H1 (cell line): ENCODE results near the gene WFIKKN1.

Experiments used
- ATF2 ChIP-seq: IDR thresholded peaks from 2 replicates; pipeline ENCODE4 v1.6.1; 2012; ENCODE audit warnings: low read length, inconsistent platforms
- CHD2 ChIP-seq: IDR thresholded peaks from 2 replicates; pipeline ENCODE4 v1.6.1; 2012; ENCODE audit warnings: low read length, improper control_type of control experiment
- CREB1 ChIP-seq: IDR thresholded peaks from 2 replicates; pipeline ENCODE4 v1.6.1; 2012; ENCODE audit warnings: inconsistent platforms
- CTCF ChIP-seq, 3 experiments: IDR thresholded peaks; 1 replicate in 2 of 3; 2 replicates in 1 of 3; pipeline versions ENCODE4 v1.5.1 to v1.6.1; 2011; ENCODE audit warnings: low read length in 3 of 3, mild to moderate bottlenecking in 3 of 3, inconsistent platforms in 2 of 3, low read depth in 1 of 3, moderate library complexity in 1 of 3; ENCODE audit not compliant: insufficient read depth in 1 of 3; ENCODE audit errors: control extremely low read depth in 1 of 3
- EP300 ChIP-seq, 2 experiments: IDR thresholded peaks; 1 replicate in 1 of 2; 2 replicates in 1 of 2; pipeline ENCODE4 v1.6.1; 2011 to 2012; ENCODE audit warnings: low read depth in 2 of 2, low read length in 2 of 2, mild to moderate bottlenecking in 2 of 2, borderline replicate concordance in 1 of 2, inconsistent platforms in 1 of 2, moderate library complexity in 1 of 2
- HDAC2 ChIP-seq, 2 experiments: fragments of 300-600 bp in 1 of 2; sonication (generic) in 1 of 2; IDR thresholded peaks; 2 replicates each; pipeline ENCODE4 v1.6.1; 2011 to 2012; ENCODE audit warnings: low read depth in 2 of 2, low read length in 2 of 2, mild to moderate bottlenecking in 2 of 2, moderate library complexity in 2 of 2, borderline replicate concordance in 1 of 2, inconsistent platforms in 1 of 2
- KDM1A ChIP-seq: fragments of 200-600, 300-600 bp; sonication (generic); IDR thresholded peaks from 2 replicates; pipeline ENCODE4 v1.7.1; 2016; ENCODE audit warnings: mild to moderate bottlenecking, low read length, borderline replicate concordance
- MAX ChIP-seq: IDR thresholded peaks from 2 replicates; pipeline ENCODE4 v1.6.1; 2012; ENCODE audit warnings: inconsistent platforms
- POLR2A ChIP-seq, 2 experiments: IDR thresholded peaks; 1 replicate in 1 of 2; 2 replicates in 1 of 2; pipeline ENCODE4 v1.6.1; 2011; ENCODE audit warnings: low read depth in 2 of 2, low read length in 2 of 2, mild to moderate bottlenecking in 2 of 2; ENCODE audit errors: control extremely low read depth in 1 of 2
- POLR2AphosphoS5 ChIP-seq: IDR thresholded peaks from 2 replicates; pipeline ENCODE4 v1.6.1; 2011; ENCODE audit warnings: low read depth, low read length
- ZNF274 ChIP-seq: IDR thresholded peaks from 2 replicates; pipeline ENCODE4 v1.7.0; 2012; ENCODE audit warnings: low read length, borderline replicate concordance; ENCODE audit errors: extremely low read depth

- TF ChIP-seq HDAC2 (IDR thresholded peaks at IDR 0.05; ENCODE audit: borderline replicate concordance in 1 of 2, low read depth in 2 of 2, low read length in 2 of 2) (no peak), CHD2 (no peak), KDM1A (no peak), POLR2AphosphoS5 (no peak), CTCF (IDR thresholded peaks at IDR 0.05; ENCODE audit: control extremely low read depth in 1 of 3, insufficient read depth in 1 of 3, low read depth in 1 of 3, low read length in 3 of 3) (no peak), ZNF274 (no peak), ATF2 (no peak), EP300 (IDR thresholded peaks at IDR 0.05; ENCODE audit: borderline replicate concordance in 1 of 2, low read depth in 2 of 2, low read length in 2 of 2) (no peak), MAX (no peak), POLR2A (IDR thresholded peaks at IDR 0.05; ENCODE audit: control extremely low read depth in 1 of 2, low read depth in 2 of 2, low read length in 2 of 2) (no peak), CREB1 (no peak)
These were observed 21.9 kb downstream of the WFIKKN1 start for GRCh38 chr16:652454-653305.
